KMS-11 (cell line): ENCODE results near the gene ZRANB3.

Experiments used
- H2AFZ ChIP-seq: fragments of 200-600 bp; sonication (generic); 2 replicates; pipeline ENCODE4 v1.6.1; 2016; ENCODE audit warnings: antibody characterized with exemption, mixed run types, low read depth
- H3K27ac ChIP-seq: fragments of 200-600 bp; sonication (generic); 2 replicates; pipeline ENCODE4 v1.6.1; 2016; ENCODE audit warnings: mild to moderate bottlenecking, mixed run types
- H3K27me3 ChIP-seq: fragments of 200-600 bp; sonication (generic); 2 replicates; pipeline ENCODE4 v1.6.1; 2017; ENCODE audit warnings: mild to moderate bottlenecking, low read depth, mixed run types, moderate library complexity; ENCODE audit not compliant: insufficient read depth
- H3K36me3 ChIP-seq: fragments of 200-600 bp; sonication (generic); 2 replicates; pipeline ENCODE4 v1.6.1; 2017; ENCODE audit warnings: mild to moderate bottlenecking, mixed run types; ENCODE audit not compliant: insufficient read depth
- H3K4me1 ChIP-seq: fragments of 200-600 bp; sonication (generic); 2 replicates; pipeline ENCODE4 v1.6.1; 2016; ENCODE audit warnings: mild to moderate bottlenecking, low read depth, mixed run types; ENCODE audit not compliant: poor library complexity, severe bottlenecking
- H3K4me2 ChIP-seq: fragments of 200-600 bp; sonication (generic); 2 replicates; pipeline ENCODE4 v1.7.0; 2016; ENCODE audit warnings: mild to moderate bottlenecking, mixed run types
- H3K4me3 ChIP-seq: fragments of 200-600 bp; sonication (generic); IDR thresholded peaks from 2 replicates; pipeline ENCODE4 v1.6.1; 2017; ENCODE audit warnings: low read depth, low read length, mixed read lengths; ENCODE audit not compliant: insufficient read depth
- H3K79me2 ChIP-seq: fragments of 200-600 bp; sonication (generic); 2 replicates; pipeline ENCODE4 v1.6.1; 2016; ENCODE audit warnings: low read depth, mixed run types; ENCODE audit not compliant: insufficient read depth
- H3K9ac ChIP-seq: fragments of 200-600 bp; sonication (generic); 2 replicates; pipeline ENCODE4 v1.6.1; 2016; ENCODE audit warnings: mild to moderate bottlenecking, mixed run types
- H4K20me1 ChIP-seq: fragments of 200-600 bp; sonication (generic); 2 replicates; pipeline ENCODE4 v1.6.1; 2016; ENCODE audit warnings: mild to moderate bottlenecking, mixed run types; ENCODE audit not compliant: insufficient read depth
- TF ChIP-seq, protein P1 (sequence below): fragments of 200-600 bp; sonication (generic); conservative IDR thresholded peaks from 2 replicates; pipeline ENCODE4 v1.6.1; 2017; ENCODE audit warnings: low read depth, mild to moderate bottlenecking, antibody characterized with exemption, low read length, moderate library complexity, mixed read lengths

The ZRANB3 gene

GRCh38 chr2:135528006-135528405, 3.0 kb downstream of the ZRANB3 start:
- H3K79me2 ChIP-seq, result peaks cover 11% of the 10 kb centered on the region
- no peaks in the 10 kb centered on the region for H4K20me1 ChIP-seq
- no peaks in the 10 kb centered on the region for H3K27me3 ChIP-seq
- peaks cover 5% of the 10 kb centered on the region for H3K4me1 ChIP-seq
- no peaks in the 10 kb centered on the region for H3K36me3 ChIP-seq
- no peak overlapping the region for H3K27ac ChIP-seq
- H3K4me3 ChIP-seq, result no peak overlapping the region
- no peak overlapping the region for H2AFZ ChIP-seq
- H3K4me2 ChIP-seq, result no peak overlapping the region
- TF ChIP-seq, protein P1, sequence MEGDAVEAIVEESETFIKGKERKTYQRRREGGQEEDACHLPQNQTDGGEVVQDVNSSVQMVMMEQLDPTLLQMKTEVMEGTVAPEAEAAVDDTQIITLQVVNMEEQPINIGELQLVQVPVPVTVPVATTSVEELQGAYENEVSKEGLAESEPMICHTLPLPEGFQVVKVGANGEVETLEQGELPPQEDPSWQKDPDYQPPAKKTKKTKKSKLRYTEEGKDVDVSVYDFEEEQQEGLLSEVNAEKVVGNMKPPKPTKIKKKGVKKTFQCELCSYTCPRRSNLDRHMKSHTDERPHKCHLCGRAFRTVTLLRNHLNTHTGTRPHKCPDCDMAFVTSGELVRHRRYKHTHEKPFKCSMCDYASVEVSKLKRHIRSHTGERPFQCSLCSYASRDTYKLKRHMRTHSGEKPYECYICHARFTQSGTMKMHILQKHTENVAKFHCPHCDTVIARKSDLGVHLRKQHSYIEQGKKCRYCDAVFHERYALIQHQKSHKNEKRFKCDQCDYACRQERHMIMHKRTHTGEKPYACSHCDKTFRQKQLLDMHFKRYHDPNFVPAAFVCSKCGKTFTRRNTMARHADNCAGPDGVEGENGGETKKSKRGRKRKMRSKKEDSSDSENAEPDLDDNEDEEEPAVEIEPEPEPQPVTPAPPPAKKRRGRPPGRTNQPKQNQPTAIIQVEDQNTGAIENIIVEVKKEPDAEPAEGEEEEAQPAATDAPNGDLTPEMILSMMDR, result no peak
- no peak overlapping the region for H3K9ac ChIP-seq

GRCh38 chr2:135525786-135526185, 5.2 kb downstream of the ZRANB3 start:
- no peaks in the 10 kb centered on the region for H3K36me3 ChIP-seq
- no peak overlapping the region for H3K4me2 ChIP-seq
- H3K27ac ChIP-seq, result no peak overlapping the region
- no peaks in the 10 kb centered on the region for H3K27me3 ChIP-seq
- no peaks in the 10 kb centered on the region for H4K20me1 ChIP-seq
- TF ChIP-seq, protein P1, result no peak
- H3K4me1 ChIP-seq, result no peaks in the 10 kb centered on the region
- no peak overlapping the region for H2AFZ ChIP-seq
- no peaks in the 10 kb centered on the region for H3K79me2 ChIP-seq
- H3K9ac ChIP-seq, result no peak overlapping the region
- no peak overlapping the region for H3K4me3 ChIP-seq

DNA sequence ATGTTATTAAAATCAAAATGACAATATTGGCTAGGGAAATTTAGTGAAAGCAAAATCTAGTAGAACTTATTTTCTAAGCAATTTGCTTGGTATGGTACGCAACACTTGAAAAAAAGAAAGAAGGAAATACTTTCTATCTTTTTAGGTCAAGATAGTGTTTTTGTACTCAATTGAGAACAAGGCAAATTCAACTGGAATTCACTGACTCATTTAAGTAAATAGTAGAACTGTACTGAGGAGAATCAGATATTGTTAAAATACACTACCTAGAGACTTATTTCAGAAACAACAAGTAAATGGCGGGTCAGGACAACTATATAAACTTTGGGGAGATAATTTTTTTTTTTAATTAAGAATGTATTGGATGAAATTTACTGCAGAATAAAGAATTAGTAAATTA, 18.9 kb downstream of the ZRANB3 start:
- H4K20me1 ChIP-seq, result no peaks in the 10 kb centered on the region
- no peaks in the 10 kb centered on the region for H3K79me2 ChIP-seq
- no peak overlapping the region for H3K27ac ChIP-seq
- no peaks in the 10 kb centered on the region for H3K36me3 ChIP-seq
- H3K4me3 ChIP-seq, result no peak overlapping the region
- TF ChIP-seq, protein P1, result no peak
- no peak overlapping the region for H3K9ac ChIP-seq
- no peak overlapping the region for H2AFZ ChIP-seq
- no peaks in the 10 kb centered on the region for H3K27me3 ChIP-seq
- H3K4me1 ChIP-seq, result no peaks in the 10 kb centered on the region
- H3K4me2 ChIP-seq, result no peak overlapping the region

DNA sequence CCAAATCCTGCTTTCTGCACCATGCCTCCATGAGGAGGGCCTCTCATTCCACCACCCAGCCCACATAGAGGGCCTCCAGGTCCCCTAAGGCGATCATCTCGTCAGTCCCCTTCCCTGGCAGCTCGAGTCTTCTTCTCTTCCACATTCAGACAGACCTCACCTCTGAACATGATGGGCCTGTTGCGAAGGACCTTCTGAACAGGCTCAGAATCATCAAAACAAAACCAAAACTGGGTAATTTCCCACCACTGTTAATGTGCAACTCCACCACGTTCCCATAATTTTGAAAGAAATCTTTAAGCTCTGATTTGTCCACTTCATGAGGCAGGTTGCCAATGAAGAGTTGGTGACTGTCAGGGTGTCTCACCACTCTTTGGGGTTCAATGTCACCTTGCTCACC, 20.4 kb downstream of the ZRANB3 start:
- Histone ChIP-seq H3K4me3 (no peak overlapping the region), H3K27ac (no peak overlapping the region), H3K79me2 (no peaks in the 10 kb centered on the region), H3K4me1 (no peaks in the 10 kb centered on the region), H3K4me2 (no peak overlapping the region), H3K27me3 (no peaks in the 10 kb centered on the region), H2AFZ (no peak overlapping the region), H3K9ac (no peak overlapping the region), H4K20me1 (no peaks in the 10 kb centered on the region), H3K36me3 (no peaks in the 10 kb centered on the region)
- TF ChIP-seq, protein P1, result no peak
